Sigmoid colon (tissue), 4 donors: ENCODE data around the gene LRP1B.

ENCODE experiments used
- CTCF ChIP-seq, 4 experiments: fragments of 450-650 bp in 3 of 4; fragments of 200-600 bp in 1 of 4; IDR thresholded peaks; one replicate each; pipeline ENCODE4 v1.5.1; 2016 to 2019; ENCODE audit warnings: antibody characterized with exemption in 4 of 4, mild to moderate bottlenecking in 3 of 4, moderate library complexity in 2 of 4
- EP300 ChIP-seq, 4 donors: sonication (generic); formaldehyde crosslinking; IDR thresholded peaks; one replicate each; pipeline ENCODE4 v1.6.1; 2017; ENCODE audit warnings: antibody characterized with exemption in 4 of 4
- POLR2A ChIP-seq, 2 donors: fragments of 450-650 bp; IDR thresholded peaks; one replicate each; pipeline ENCODE4 v1.6.1; 2016; ENCODE audit warnings: antibody characterized with exemption in 2 of 2, mild to moderate bottlenecking in 2 of 2, moderate library complexity in 2 of 2

GRCh38 chr2:140775411-140775810 lies 1355.4 kb downstream of the LRP1B start:
- TF ChIP-seq CTCF (IDR thresholded peaks at IDR 0.05) (no peak), EP300 (IDR thresholded peaks at IDR 0.05) (no peak), POLR2A (IDR thresholded peaks at IDR 0.05) (no peak)
